K562 (cell line): ENCODE measurements around the gene GKN1. TPM values are rescaled to one million over a fixed set of nuclear protein-coding genes. Genes with fewer than 3 reads are reported as not detected.

ENCODE experiments used
- HDAC3 ChIP-seq: fragments of 450-650 bp; IDR thresholded peaks from 2 replicates; pipeline ENCODE4 v1.6.1; 2018; ENCODE audit warnings: borderline replicate concordance, mild to moderate bottlenecking, moderate library complexity; ENCODE audit not compliant: partially characterized antibody
- KAT7 ChIP-seq: sonication (generic); formaldehyde crosslinking; IDR thresholded peaks from 2 replicates; pipeline ENCODE4 v1.8.0; 2022; ENCODE audit warnings: missing genetic modification reagents, mild to moderate bottlenecking, borderline replicate concordance
- KLF6 ChIP-seq: fragments of 250-450 bp; sonication (Bioruptor Pico); IDR thresholded peaks from 2 replicates; pipeline ENCODE4 v1.4.0; 2020; ENCODE audit warnings: mild to moderate bottlenecking, moderate library complexity, borderline replicate concordance
- polyA plus RNA-seq, 8 experiments: library from polyadenylated mRNA; depleted of rRNA in 4 of 8; stranded (reverse) in 5 of 8; unstranded in 3 of 8; fragments of >200 nt; fragmentation: Nextera tagmentation in 2 of 8; fragmentation: Illumina TruSeq in 1 of 8; extraction: Ambion mirVana in 2 of 8; extraction: Trizol in 1 of 8; gene quantifications; 2 replicates each; pipeline versions ENCODE4 v1.2.1 to v1.2.3, GENCODE V29; 2011 to 2014; ENCODE audit warnings: inconsistent platforms in 1 of 8, missing spikeins in 1 of 8
- total RNA-seq, 7 experiments: library from RNA; depleted of rRNA in 6 of 7; stranded (reverse); fragments of >200 nt in 6 of 7; fragmentation: Illumina TruSeq in 2 of 7; extraction: Trizol in 2 of 7; gene quantifications; 2 replicates each; pipeline versions ENCODE4 v1.2.1 to v1.2.3, GENCODE V29; 2011 to 2021; ENCODE audit warnings: low replicate concordance in 1 of 7
- TF ChIP-seq, protein P1 (sequence below), 2 experiments: IDR thresholded peaks; 2 replicates each; pipeline ENCODE4 v1.6.1; 2012; ENCODE audit warnings: improper control_type of control experiment in 2 of 2, low read depth in 2 of 2, low read length in 2 of 2, borderline replicate concordance in 1 of 2
- TF ChIP-seq, protein P2 (sequence below): fragments of 250-450 bp; sonication (Bioruptor Pico); IDR thresholded peaks from 2 replicates; pipeline ENCODE4 v1.8.0; 2022; ENCODE audit warnings: moderate library complexity, mild to moderate bottlenecking, inconsistent platforms
- TF ChIP-seq, protein P3 (sequence below): sonication (generic); formaldehyde crosslinking; IDR thresholded peaks from 2 replicates; pipeline ENCODE4 v1.8.0; 2023; ENCODE audit warnings: mild to moderate bottlenecking, missing genetic modification reagents
- TF ChIP-seq, protein P4 (sequence below): IDR thresholded peaks from 3 replicates; pipeline ENCODE4 v1.6.1; 2011; ENCODE audit warnings: borderline replicate concordance, mild to moderate bottlenecking, moderate library complexity; ENCODE audit not compliant: insufficient read length; ENCODE audit errors: extremely low read depth

GKN1 gene
- total and polyA plus RNA-seq, 9 of the 15 experiments (the other 6 are each of a cell fraction or from before 2014, with no cell fraction given) = not detected

DNA sequence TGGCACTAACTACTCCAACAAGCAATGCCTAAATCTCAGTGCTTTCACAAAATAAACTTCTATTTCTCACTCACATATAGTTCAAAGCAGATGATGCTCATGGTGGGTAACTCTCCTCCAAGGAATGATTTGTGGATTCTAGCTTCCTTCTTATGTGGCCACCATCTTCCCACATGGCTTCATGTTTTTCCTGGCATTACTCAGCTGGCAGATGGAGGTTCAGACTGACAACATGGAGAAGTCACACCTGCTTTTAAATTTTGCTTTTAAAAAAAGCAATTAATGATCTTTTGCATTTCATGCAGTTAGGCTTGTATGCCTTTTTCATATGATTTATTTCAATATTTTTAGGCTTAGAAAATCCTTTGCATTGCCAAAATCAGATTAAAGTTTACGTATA, 15.4 kb upstream of the GKN1 start (continued):
- TF ChIP-seq, protein P1, sequence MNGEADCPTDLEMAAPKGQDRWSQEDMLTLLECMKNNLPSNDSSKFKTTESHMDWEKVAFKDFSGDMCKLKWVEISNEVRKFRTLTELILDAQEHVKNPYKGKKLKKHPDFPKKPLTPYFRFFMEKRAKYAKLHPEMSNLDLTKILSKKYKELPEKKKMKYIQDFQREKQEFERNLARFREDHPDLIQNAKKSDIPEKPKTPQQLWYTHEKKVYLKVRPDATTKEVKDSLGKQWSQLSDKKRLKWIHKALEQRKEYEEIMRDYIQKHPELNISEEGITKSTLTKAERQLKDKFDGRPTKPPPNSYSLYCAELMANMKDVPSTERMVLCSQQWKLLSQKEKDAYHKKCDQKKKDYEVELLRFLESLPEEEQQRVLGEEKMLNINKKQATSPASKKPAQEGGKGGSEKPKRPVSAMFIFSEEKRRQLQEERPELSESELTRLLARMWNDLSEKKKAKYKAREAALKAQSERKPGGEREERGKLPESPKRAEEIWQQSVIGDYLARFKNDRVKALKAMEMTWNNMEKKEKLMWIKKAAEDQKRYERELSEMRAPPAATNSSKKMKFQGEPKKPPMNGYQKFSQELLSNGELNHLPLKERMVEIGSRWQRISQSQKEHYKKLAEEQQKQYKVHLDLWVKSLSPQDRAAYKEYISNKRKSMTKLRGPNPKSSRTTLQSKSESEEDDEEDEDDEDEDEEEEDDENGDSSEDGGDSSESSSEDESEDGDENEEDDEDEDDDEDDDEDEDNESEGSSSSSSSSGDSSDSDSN (IDR thresholded peaks at IDR 0.05; ENCODE audit: borderline replicate concordance in 1 of 2, low read depth in 2 of 2, low read length in 2 of 2) = no peak
- no peak for TF ChIP-seq KLF6
- TF ChIP-seq, protein P2, sequence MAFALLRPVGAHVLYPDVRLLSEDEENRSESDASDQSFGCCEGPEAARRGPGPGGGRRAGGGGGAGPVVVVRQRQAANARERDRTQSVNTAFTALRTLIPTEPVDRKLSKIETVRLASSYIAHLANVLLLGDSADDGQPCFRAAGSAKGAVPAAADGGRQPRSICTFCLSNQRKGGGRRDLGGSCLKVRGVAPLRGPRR (CRISPR knock-in tag) = no peak
- TF ChIP-seq, protein P3, sequence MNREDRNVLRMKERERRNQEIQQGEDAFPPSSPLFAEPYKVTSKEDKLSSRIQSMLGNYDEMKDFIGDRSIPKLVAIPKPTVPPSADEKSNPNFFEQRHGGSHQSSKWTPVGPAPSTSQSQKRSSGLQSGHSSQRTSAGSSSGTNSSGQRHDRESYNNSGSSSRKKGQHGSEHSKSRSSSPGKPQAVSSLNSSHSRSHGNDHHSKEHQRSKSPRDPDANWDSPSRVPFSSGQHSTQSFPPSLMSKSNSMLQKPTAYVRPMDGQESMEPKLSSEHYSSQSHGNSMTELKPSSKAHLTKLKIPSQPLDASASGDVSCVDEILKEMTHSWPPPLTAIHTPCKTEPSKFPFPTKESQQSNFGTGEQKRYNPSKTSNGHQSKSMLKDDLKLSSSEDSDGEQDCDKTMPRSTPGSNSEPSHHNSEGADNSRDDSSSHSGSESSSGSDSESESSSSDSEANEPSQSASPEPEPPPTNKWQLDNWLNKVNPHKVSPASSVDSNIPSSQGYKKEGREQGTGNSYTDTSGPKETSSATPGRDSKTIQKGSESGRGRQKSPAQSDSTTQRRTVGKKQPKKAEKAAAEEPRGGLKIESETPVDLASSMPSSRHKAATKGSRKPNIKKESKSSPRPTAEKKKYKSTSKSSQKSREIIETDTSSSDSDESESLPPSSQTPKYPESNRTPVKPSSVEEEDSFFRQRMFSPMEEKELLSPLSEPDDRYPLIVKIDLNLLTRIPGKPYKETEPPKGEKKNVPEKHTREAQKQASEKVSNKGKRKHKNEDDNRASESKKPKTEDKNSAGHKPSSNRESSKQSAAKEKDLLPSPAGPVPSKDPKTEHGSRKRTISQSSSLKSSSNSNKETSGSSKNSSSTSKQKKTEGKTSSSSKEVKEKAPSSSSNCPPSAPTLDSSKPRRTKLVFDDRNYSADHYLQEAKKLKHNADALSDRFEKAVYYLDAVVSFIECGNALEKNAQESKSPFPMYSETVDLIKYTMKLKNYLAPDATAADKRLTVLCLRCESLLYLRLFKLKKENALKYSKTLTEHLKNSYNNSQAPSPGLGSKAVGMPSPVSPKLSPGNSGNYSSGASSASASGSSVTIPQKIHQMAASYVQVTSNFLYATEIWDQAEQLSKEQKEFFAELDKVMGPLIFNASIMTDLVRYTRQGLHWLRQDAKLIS = no peak
- TF ChIP-seq, protein P4, sequence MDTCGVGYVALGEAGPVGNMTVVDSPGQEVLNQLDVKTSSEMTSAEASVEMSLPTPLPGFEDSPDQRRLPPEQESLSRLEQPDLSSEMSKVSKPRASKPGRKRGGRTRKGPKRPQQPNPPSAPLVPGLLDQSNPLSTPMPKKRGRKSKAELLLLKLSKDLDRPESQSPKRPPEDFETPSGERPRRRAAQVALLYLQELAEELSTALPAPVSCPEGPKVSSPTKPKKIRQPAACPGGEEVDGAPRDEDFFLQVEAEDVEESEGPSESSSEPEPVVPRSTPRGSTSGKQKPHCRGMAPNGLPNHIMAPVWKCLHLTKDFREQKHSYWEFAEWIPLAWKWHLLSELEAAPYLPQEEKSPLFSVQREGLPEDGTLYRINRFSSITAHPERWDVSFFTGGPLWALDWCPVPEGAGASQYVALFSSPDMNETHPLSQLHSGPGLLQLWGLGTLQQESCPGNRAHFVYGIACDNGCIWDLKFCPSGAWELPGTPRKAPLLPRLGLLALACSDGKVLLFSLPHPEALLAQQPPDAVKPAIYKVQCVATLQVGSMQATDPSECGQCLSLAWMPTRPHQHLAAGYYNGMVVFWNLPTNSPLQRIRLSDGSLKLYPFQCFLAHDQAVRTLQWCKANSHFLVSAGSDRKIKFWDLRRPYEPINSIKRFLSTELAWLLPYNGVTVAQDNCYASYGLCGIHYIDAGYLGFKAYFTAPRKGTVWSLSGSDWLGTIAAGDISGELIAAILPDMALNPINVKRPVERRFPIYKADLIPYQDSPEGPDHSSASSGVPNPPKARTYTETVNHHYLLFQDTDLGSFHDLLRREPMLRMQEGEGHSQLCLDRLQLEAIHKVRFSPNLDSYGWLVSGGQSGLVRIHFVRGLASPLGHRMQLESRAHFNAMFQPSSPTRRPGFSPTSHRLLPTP = no peak
- no peak for TF ChIP-seq HDAC3
- no peak for TF ChIP-seq KAT7 (CRISPR knock-in tag)
